Measurements from ENCODE around the gene HOXC5.

The HOXC5 gene

GRCh38 chr12:54021432-54022013, 11.3 kb upstream of the HOXC5 start:
- no peak for DNase-seq

DNA sequence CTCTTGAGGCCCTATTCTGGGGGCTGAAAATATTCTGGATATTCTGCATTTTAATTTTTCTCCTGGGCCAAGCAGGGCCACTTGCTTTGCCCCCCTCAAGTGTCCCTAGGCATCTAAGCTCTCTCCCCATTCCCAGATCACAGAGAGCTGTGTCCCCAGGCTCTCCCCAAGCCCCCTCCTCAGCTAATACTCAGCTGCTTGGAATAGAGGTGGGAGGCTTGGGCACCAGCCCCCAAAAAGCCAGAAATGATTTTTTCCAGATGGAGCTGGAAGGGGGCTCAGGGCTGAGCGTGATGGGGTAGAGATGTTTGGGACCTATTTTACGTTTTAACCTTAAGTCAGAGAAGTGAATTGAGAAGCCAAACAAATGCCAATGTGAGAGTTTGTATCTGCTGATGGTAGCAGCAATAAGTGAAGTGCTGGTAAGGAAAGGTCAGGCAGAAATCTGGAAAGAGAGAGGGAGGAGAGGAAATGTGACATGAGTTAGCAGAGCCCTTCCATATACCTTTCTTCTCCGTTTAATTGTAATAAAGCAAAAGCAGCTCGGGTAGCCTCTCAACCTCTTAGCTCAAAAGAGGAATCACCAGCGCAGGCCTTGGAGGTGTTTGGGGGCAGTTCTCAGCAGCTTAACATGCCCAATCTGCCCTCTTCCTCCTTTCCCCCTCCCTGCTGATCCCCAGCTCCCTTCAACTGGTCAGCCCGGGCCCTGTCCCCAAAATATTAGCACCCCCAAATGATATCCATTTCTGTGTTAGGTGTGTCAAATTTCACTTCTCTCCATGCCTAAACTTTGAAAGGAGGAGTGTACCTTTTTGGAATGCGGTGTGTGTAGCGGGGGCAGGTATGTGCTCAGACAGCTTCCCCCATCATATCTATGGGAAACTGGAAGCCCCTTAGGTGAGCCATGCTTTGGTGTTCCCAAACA, 9.6 kb upstream of the HOXC5 start:
- no peak for DNase-seq

DNA sequence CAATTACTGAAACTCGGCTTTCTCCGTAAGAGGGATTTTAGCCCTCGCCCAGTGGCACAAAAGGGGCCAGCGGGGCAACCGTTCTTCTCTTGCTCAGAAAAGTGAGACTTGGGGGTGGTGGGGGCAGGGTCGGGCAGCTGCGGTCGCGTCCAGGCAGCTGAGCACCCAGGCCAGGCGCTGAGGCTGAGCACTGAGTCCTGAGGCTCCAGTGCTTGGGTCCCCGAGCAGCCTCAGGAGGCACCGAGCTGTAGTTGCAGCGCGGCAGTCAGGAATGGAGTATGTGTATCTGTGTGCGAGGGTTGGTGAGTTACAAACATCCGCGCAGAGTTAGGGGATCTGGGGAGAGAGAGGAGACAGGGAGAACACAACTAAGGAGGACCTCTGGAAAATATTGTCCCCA, 8.7 kb upstream of the HOXC5 start:
- DNase-seq: no peak

GRCh38 chr12:54024581-54025305, 8.1 kb upstream of the HOXC5 start:
- no peak for DNase-seq

DNA sequence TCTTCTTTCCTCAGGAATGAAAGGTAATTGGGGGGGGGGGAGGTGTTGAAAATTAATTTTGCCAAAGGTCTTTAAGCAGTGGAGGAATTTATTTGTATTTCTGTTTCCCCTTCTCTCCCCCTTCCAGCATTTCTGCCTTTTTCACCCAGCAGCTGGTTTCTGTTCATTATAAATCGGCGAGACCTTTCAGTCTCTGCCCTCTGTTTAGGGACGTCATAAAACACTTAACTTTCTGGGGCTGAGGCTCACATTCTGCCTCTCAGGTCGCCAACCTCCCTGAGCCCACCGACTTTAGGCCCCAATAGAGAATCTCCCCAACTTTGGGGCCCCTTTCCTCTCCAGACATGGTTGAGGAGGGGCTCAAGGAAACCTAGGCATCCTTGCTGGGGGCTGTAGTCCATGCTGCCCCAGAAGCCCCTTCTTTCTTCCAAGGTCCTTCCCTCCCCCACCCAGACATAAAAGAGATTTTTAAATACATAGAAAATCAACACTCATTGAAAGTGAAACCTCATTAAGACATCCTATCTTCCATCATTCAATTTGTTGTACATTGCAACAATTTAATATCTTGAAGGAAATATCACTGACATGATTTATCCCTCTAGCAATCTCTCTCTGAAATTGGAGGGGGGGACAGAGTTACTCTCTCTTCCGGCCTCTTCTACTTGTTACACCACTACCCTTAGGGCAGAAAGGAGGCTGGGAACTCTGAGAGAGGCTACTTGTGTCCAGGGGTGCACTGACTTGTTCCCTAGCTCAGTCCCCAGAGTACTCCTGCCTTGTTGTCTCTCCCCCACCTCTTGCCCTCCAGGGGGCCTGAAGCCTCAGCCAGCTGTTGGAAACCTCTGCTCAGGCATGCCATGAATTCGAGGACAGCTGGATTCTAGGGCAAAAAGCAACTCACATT, 7.1 kb upstream of the HOXC5 start:
- DNase-seq: no peak

- DNase-seq: no peak
Observed at GRCh38 chr12:54026640-54027441, 6.0 kb upstream of the HOXC5 start.

- no peak for DNase-seq
Observed at GRCh38 chr12:54027442-54027786, 5.4 kb upstream of the HOXC5 start.

DNA sequence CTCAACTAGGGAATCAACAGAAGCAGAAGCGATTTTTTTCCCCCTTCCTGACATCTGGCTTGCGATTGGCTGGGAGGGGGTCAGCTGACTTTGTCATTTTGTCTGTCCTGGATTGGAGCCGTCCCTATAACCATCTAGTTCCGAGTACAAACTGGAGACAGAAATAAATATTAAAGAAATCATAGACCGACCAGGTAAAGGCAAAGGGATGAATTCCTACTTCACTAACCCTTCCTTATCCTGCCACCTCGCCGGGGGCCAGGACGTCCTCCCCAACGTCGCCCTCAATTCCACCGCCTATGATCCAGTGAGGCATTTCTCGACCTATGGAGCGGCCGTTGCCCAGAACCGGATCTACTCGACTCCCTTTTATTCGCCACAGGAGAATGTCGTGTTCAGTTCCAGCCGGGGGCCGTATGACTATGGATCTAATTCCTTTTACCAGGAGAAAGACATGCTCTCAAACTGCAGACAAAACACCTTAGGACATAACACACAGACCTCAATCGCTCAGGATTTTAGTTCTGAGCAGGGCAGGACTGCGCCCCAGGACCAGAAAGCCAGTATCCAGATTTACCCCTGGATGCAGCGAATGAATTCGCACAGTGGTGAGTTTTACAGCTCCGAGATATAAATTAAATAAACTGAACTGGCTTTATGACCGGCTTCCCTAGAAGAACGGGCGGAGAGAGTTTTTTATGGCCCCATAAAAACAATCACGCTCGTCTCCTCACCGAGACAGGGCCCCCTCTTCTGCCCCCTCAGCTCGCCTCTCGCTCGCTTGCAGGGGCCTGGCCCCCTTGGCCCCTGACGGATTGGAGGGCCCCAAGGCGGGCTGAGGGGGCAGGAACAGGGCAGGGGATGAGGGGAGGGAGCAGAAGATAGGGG, 4.3 kb upstream of the HOXC5 start, which contains the start of gene HOXC6:
TSS of gene HOXC6 (plus strand) at position 127 of the 888 bp plus-strand sequence. CDS start at position 209, 82 bp downstream.
- no peak for DNase-seq

GRCh38 chr12:54029529-54030441, 3.1 kb upstream of the HOXC5 start:
- DNase-seq: no peak

- no peak for DNase-seq
Observed at GRCh38 chr12:54030442-54030801, 2.4 kb upstream of the HOXC5 start.

GRCh38 chr12:54030889-54031471, 1.9 kb upstream of the HOXC5 start:
- no peak for DNase-seq

DNA sequence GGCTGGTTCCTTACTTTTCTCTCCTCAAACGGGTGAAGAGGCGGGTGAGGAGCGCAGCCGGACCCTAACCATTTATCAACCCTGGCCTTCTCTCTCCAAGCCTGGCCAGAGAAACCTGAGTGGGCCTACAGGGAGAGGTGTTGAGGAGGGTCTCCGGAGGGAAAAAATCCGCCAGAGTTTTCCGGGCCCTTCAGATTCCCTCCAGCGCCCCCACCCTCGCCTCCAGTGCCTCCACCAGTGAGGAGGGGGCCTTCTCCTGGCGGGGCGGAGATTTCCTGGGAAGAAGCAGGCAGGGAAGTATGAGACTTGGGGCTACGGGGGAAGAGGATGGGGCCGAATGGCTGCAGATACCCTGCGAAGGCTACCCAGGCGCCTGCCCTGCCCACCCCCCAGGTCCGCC, 1.4 kb upstream of the HOXC5 start:
- no peak for DNase-seq

DNA sequence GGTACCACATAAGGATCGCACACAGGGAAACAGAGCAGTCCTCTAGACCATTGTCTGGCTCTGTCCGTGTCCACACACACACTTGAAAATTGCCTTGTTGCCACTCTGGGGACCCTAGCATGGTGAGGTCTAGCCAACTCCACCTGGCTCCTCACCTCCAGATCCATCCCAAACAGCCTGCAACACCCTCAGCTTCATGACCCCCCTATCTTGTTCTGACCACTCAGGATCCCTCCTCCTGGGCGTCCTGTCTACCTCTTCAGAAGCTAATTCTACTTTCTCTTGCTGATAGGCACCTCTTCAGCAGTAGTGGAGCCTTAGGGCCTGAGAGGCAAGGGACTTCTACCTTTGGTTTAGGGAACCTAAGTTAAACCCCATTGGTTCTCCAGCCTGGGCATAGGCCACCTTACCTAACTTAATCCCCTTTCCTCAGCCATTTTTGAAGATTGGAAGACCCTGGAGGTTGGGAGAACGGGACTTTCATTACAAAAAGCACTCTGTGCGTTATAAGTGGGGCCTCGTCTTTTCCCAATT, 697 bp upstream of the HOXC5 start:
- no peak for DNase-seq

GRCh38 chr12:54033106-54033979, 493 bp downstream of the HOXC5 start:
- DNase-seq: no peak

GRCh38 chr12:54033980-54034784, 1.3 kb downstream of the HOXC5 start:
- no peak for DNase-seq

DNA sequence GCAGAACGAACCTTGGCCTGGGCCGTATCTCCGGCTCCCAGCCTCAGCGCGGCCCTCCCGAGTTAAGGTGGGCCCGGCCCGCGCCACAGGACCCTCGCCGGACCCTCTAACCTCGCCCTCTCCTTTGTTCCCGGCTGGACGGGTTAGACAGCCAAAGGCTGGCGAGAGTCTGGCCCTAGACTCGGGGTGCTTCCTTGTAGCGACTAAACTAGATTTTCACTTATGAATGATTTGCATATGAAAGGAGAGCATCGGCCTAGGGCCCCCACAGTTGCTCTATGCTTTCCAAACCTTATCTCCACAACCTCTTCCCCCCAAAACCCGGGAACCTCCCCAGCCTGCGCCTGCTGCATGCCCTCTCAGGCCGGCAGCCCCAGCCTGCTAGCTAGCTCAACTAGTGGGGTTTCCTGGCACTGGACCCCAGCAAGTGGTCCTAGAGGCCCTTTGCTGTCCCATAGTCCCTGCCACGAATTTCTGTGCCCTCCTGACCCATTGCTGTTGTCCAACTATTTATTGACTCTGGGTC, 2.0 kb downstream of the HOXC5 start:
- DNase-seq: no peak
